ENCODE results near the gene ZBTB7C. TPM values are rescaled to one million over a fixed set of nuclear protein-coding genes. Genes with fewer than 3 reads are reported as not detected.

Gene ZBTB7C
- total and polyA plus RNA-seq, 9 of the 15 experiments (the other 6 are each of a cell fraction or from before 2014, with no cell fraction given), result not detected

- POLR2A ChIA-PET, result interaction anchor here (0.6 to 0.7 kb wide), 2 partner anchors 221 to 319 kb away, joined by 3 read pairs; no protein-coding TSS in a partner anchor
- CTCF ChIA-PET (ENCODE audit: low intra/inter-chr PET ratio), result no interaction called here
- ATAC-seq, result no peak
- Histone ChIP-seq H3K9me1 (ENCODE audit: control insufficient read depth, insufficient read depth, low read length) (no peaks in the 10 kb centered on the region), H2AFZ (ENCODE audit: low read depth, low read length) (no peak overlapping the region), H3K4me1 (replicated peaks in 1 of 2; ENCODE audit: control insufficient read depth in 2 of 2, insufficient read depth in 2 of 2, low read length in 2 of 2) (no peaks in the 10 kb centered on the region), H3K36me3 (ENCODE audit: control insufficient read depth, insufficient read depth, low read length) (no peaks in the 10 kb centered on the region), H3K9me3 (replicated peaks; ENCODE audit: control insufficient read depth, insufficient read depth, low read depth, low read length) (no peaks in the 10 kb centered on the region), H4K20me1 (replicated peaks; ENCODE audit: control insufficient read depth, insufficient read depth, low read length) (no peaks in the 10 kb centered on the region), H3K4me3 (no peak overlapping the region), H3K79me2 (ENCODE audit: control insufficient read depth, insufficient read depth, low read length) (no peaks in the 10 kb centered on the region), H3K27ac (ENCODE audit: extremely low read depth, low read depth, low read length) (no peak overlapping the region), H3K27me3 (ENCODE audit: control insufficient read depth in 2 of 2, insufficient read depth in 2 of 2, low read length in 2 of 2) (peaks cover 0 to 7% of the 10 kb centered on the region in 2 experiments; a peak in 1 of 5 replicates), H3K9ac (ENCODE audit: insufficient read depth in 1 of 2, low read depth in 2 of 2, low read length in 2 of 2) (no peak overlapping the region), H3K4me2 (ENCODE audit: insufficient read depth, low read length) (no peak overlapping the region)
- FAIRE-seq, result no peak
- BruUV-seq (replicated peaks), result no TSS peak
- in situ Hi-C loops (cut with MboI) (no loop called here), intact Hi-C loops (cut with micrococcal nuclease) (no loop called here)
- no peak for DNase-seq (ENCODE audit: extremely low read depth in 1 of 4, low spot score in 3 of 4)
- WGBS (ENCODE audit: insufficient coverage, low coverage, missing lambda C conversion rate), result 0% methylated on average over 4 of the region's 4 CpGs
- TF ChIP-seq ID3 (CRISPR knock-in tag; IDR thresholded peaks at IDR 0.05) (no peak), ID3 (tag; IDR thresholded peaks at IDR 0.05) (no peak), VEZF1 (CRISPR knock-in tag; IDR thresholded peaks at IDR 0.05) (no peak), RFX5 (IDR thresholded peaks at IDR 0.05; ENCODE audit: low read depth, low read length) (no peak), SETDB1 (IDR thresholded peaks at IDR 0.05; ENCODE audit: low read length) (no peak), HMGN3 (IDR thresholded peaks at IDR 0.05; ENCODE audit: borderline replicate concordance, extremely low read depth, insufficient read length, low read depth, low read length) (no peak), CREB5 (CRISPR knock-in tag; IDR thresholded peaks at IDR 0.05) (no peak), ZBTB43 (CRISPR knock-in tag; IDR thresholded peaks at IDR 0.05) (no peak), IRF2 (CRISPR knock-in tag; IDR thresholded peaks at IDR 0.05) (no peak), FOXK1 (CRISPR knock-in tag; IDR thresholded peaks at IDR 0.05; ENCODE audit: borderline replicate concordance) (no peak), HNRNPL (IDR thresholded peaks at IDR 0.05; ENCODE audit: low read depth, low read length) (no peak), NONO (IDR thresholded peaks at IDR 0.05; ENCODE audit: low read depth in 2 of 2, low read length in 1 of 2) (no peak), RAD21 (CRISPR knock-in tag; conservative IDR thresholded peaks at IDR 0.05 in 1 of 2, IDR thresholded peaks at IDR 0.05 in 1 of 2) (no peak), ZNF197 (CRISPR knock-in tag; IDR thresholded peaks at IDR 0.05; ENCODE audit: low read depth) (no peak), MAZ (CRISPR knock-in tag; conservative IDR thresholded peaks at IDR 0.05 in 1 of 2, IDR thresholded peaks at IDR 0.05 in 1 of 2) (no peak)
Measured at GRCh38 chr18:48352051-48352755, 57.0 kb downstream of the ZBTB7C start.

All from K562 (cell line).